Loucy (cell line): ENCODE data around the gene C1orf35.

Source experiments
- CTCF ChIP-seq: fragments of 200-600 bp; sonication (generic); conservative IDR thresholded peaks from 2 replicates; pipeline ENCODE4 v1.5.1; 2014; ENCODE audit warnings: mild to moderate bottlenecking, antibody characterized with exemption, low read length
- EZH2phosphoT487 ChIP-seq: fragments of 200-600 bp; IDR thresholded peaks from 2 replicates; pipeline ENCODE4 v1.6.1; 2018; ENCODE audit warnings: antibody characterized with exemption, mild to moderate bottlenecking, moderate library complexity, borderline replicate concordance

- TF ChIP-seq CTCF: no peak
- TF ChIP-seq EZH2phosphoT487: no peak
Measured at GRCh38 chr1:228125185-228125584, 22.1 kb upstream of the C1orf35 start.
